ENCODE measurements around the gene WDR53.
"Not testable (repeated sequence)": the region's sequence is repeated elsewhere in the genome, so short reads cannot be mapped to it uniquely, and the experiment has no call there.

The WDR53 gene

DNA sequence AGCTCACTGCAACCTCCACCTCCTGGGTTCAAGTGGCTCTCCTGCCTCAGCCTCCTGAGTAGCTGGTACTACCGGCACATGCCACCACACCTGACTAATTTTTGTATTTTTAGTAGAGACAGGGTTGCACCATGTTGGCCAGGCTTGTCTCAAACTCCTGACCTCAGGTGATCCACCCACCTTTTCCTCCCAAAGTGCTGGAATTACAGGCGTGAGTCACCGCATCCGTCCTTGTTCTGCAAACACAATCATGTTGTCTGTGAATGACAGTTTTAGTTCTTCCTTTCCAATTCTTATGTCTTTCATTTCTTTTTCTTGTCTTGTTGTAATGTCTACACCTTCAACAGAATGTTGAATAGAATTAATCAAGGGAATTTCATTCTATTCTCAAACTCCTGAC, 36.9 kb downstream of the WDR53 start:
- TF ChIP-seq, protein P1, sequence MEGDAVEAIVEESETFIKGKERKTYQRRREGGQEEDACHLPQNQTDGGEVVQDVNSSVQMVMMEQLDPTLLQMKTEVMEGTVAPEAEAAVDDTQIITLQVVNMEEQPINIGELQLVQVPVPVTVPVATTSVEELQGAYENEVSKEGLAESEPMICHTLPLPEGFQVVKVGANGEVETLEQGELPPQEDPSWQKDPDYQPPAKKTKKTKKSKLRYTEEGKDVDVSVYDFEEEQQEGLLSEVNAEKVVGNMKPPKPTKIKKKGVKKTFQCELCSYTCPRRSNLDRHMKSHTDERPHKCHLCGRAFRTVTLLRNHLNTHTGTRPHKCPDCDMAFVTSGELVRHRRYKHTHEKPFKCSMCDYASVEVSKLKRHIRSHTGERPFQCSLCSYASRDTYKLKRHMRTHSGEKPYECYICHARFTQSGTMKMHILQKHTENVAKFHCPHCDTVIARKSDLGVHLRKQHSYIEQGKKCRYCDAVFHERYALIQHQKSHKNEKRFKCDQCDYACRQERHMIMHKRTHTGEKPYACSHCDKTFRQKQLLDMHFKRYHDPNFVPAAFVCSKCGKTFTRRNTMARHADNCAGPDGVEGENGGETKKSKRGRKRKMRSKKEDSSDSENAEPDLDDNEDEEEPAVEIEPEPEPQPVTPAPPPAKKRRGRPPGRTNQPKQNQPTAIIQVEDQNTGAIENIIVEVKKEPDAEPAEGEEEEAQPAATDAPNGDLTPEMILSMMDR (IDR thresholded peaks at IDR 0.05; ENCODE audit: insufficient read depth, low read depth, low read length, missing control alignments), result no peak
- H3K4me3 ChIP-seq (ENCODE audit: low read depth, low read length), result no peak overlapping the region
- DNase-seq (ENCODE audit: low read depth), result no peak

DNA sequence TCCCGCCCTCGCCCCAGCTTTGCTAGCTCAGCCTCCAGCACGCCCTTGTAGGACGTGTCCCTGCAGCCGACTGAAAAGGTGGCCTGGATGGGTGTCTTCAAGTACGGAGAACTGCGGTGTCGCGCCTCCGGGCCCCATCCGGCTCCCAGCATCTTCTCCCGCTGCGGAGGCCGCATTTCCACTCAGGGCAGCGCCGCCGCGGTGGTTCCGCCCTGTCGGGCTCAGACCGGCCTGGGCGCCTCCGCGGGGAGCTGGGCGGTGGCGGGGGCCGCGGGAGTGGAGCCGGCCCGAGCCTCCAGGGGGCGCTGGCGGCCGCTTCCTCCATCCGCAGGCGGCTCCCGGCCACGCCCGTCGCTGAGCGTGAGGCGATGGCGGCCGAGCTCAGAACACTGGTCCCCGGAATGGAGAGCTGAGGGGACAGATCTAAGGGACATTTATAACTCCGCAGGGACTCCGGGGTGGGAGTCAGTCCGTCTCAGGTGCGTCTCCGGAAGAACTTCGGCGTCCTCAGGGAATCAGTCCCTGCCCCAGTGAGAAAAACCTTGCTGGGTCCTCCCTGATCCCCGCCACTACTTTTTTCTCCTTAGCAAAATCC, 39.6 kb downstream of the WDR53 start:
- TF ChIP-seq, protein P1 (IDR thresholded peaks at IDR 0.05; ENCODE audit: insufficient read depth, low read depth, low read length, missing control alignments), result peak; percentile 83
- peak; percentile 92 for DNase-seq (ENCODE audit: low read depth)
- peak overlapping the region; percentile 77 for H3K4me3 ChIP-seq (ENCODE audit: low read depth, low read length)

DNA sequence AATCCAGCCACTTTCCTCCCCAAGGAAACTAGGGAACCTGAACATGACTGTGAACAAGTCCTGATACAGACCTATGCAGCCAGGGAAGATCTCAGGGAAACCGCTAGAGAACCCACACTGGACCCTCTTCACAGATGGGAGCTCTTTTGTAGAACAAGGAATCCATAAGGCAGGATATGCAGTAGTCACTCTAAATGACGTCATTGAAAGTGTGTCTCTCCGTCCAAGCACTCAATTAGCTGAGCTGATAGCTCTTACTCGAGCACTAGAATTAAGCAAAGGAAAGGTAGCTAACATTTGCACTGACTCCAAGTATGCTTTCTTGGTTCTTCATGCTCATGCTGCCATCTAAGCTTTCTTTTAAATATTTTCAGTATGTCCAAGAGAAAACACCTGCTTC, 43.2 kb downstream of the WDR53 start:
- TF ChIP-seq, protein P1 (IDR thresholded peaks at IDR 0.05; ENCODE audit: insufficient read depth, low read depth, low read length, missing control alignments), result no peak
- no peak for DNase-seq (ENCODE audit: low read depth)

DNA sequence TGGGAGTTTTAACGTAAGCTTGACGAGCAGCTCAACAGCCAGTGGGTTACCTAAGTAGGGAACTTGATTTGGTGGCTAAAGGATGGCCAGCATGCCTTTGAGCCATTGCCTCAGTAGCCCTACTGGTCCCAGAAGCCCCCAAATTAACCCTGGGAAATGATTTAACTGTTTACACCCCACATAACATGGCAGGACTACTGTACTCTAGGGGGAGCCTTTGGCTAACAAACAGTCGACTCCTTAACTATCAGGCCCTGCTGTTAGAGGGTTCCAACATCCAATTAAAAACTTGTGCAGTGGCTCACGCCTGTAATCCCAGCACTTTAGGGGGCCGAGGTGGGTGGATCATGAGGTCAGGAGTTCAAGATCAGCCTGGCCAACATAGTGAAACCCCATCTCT, 43.8 kb downstream of the WDR53 start:
- TF ChIP-seq, protein P1 (IDR thresholded peaks at IDR 0.05; ENCODE audit: insufficient read depth, low read depth, low read length, missing control alignments), result peak; percentile 6
- no peak for DNase-seq (ENCODE audit: low read depth)
- H3K4me3 ChIP-seq (ENCODE audit: low read depth, low read length), result no peak overlapping the region

More for the DNA sequence above, 43.2 kb downstream of the WDR53 start:
- no peak overlapping the region for H3K4me3 ChIP-seq (ENCODE audit: low read depth, low read length)

DNA sequence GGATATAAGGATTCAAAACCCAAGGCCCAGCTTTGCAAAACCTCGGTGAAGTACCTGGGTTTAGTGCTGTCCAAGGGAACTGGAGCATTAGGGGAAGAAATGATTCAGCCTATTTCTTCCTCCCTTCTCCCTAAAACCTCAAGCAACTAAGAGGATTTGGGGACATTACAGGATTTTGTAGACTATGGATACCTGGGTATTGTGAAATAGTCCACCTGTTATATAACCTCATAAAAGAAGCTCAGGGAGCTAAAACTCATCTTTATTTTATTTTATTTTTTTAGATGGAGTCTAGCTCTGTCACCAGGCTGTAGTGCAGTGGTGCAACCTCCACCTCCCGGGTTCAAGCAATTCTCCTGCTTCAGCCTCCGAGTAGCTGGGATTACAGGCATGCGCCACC, 44.5 kb downstream of the WDR53 start:
- TF ChIP-seq, protein P1 (IDR thresholded peaks at IDR 0.05; ENCODE audit: insufficient read depth, low read depth, low read length, missing control alignments), result no peak
- no peak overlapping the region for H3K4me3 ChIP-seq (ENCODE audit: low read depth, low read length)
- DNase-seq (ENCODE audit: low read depth), result no peak

DNA sequence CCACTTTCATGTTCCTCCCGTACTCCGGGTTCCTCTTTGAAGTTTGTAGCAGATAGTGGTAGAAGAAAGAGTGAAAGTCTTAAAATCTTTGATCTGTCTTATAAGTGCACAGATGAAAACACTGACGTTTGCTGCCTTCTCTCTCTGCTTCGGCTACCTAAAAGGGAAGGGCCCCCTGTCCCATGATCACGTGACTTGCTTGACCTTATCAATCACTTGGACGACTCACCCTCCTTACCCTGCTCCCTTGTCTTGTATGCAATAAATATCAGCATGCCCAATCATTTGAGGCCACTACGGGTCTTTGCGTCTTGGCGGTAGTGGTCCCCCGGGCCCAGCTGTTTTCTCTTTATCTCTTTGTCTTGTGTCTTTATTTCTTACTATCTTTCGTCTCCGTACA, 47.1 kb downstream of the WDR53 start:
- DNase-seq (ENCODE audit: low read depth); H3K4me3 ChIP-seq (ENCODE audit: low read depth, low read length): not testable (repeated sequence)

DNA sequence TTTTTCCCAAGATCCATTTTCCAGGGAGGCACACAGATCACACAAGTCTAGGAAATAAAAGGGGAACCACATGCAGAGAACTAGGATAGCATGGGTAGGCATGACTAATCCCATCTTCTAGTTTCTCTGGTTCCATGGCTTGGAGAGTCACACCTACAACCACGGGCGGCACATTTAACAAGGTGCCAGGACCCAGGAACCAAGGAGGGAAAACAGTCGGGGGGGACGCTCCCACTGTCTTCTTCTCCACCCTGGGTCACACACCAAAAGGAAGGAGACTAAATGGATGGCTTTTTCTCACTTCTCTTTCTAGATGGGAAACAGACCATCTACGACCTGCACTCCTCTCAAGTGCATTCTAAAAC, 48.7 kb downstream of the WDR53 start:
- TF ChIP-seq, protein P1 (IDR thresholded peaks at IDR 0.05; ENCODE audit: insufficient read depth, low read depth, low read length, missing control alignments), result no peak
- peak; percentile 49 for DNase-seq (ENCODE audit: low read depth)
- no peak overlapping the region for H3K4me3 ChIP-seq (ENCODE audit: low read depth, low read length)

All from GM12865 (cell line).